ENCODE data around the gene WDR37.
A peak's percentile ranks its signal among the peaks of the same experiment; 100 is the strongest.

WDR37 gene

GRCh38 chr10:1056326-1057105 is at the start of gene WDR37 (continued):
- TF ChIP-seq MEIS1 (CRISPR knock-in tag; IDR thresholded peaks at IDR 0.05; ENCODE audit: borderline replicate concordance) (no peak), ZNF548 (tag by site-specific recombination; IDR thresholded peaks at IDR 0.05) (no peak), ZNF530 (tag by site-specific recombination; IDR thresholded peaks at IDR 0.05; ENCODE audit: low read depth) (no peak), HOXA7 (CRISPR knock-in tag; IDR thresholded peaks at IDR 0.05; ENCODE audit: borderline replicate concordance) (no peak), ZNF121 (tag by site-specific recombination; IDR thresholded peaks at IDR 0.05) (no peak), ZXDB (tag by site-specific recombination; IDR thresholded peaks at IDR 0.05) (peak; percentile 86), ZNF792 (tag by site-specific recombination; IDR thresholded peaks at IDR 0.05) (no peak), ZNF155 (tag by site-specific recombination; IDR thresholded peaks at IDR 0.05) (no peak), ZNF24 (tag by site-specific recombination; IDR thresholded peaks at IDR 0.05) (0 out of 2 replicates have a peak, but pooled peaks have one; percentile 40), ZNF211 (tag by site-specific recombination; IDR thresholded peaks at IDR 0.05; ENCODE audit: low read depth) (no peak), ZNF585B (tag by site-specific recombination; IDR thresholded peaks at IDR 0.05) (no peak), TCF7L2 (IDR thresholded peaks at IDR 0.05; ENCODE audit: borderline replicate concordance, low read depth, low read length) (no peak), ZNF114 (tag by site-specific recombination; IDR thresholded peaks at IDR 0.05) (no peak), EGR2 (tag by site-specific recombination; IDR thresholded peaks at IDR 0.05; ENCODE audit: low read depth) (peak; percentile 70; the same call in 1 of the 2 replicates), PRDM6 (tag by site-specific recombination; IDR thresholded peaks at IDR 0.05) (no peak), HOXC10 (CRISPR knock-in tag; IDR thresholded peaks at IDR 0.05) (peak; percentile 72; the same call in 1 of the 2 replicates), SALL2 (tag by site-specific recombination; IDR thresholded peaks at IDR 0.05; ENCODE audit: borderline replicate concordance) (no peak), ZNF596 (tag by site-specific recombination; IDR thresholded peaks at IDR 0.05) (0 out of 2 replicates have a peak, but pooled peaks have one; percentile 31), SP7 (tag by site-specific recombination; IDR thresholded peaks at IDR 0.05) (peak; percentile 60), ZNF768 (tag by site-specific recombination; IDR thresholded peaks at IDR 0.05) (no peak), ZNF2 (tag by site-specific recombination; IDR thresholded peaks at IDR 0.05) (peak; percentile 63; the same call in 1 of the 2 replicates), ZNF404 (tag by site-specific recombination; IDR thresholded peaks at IDR 0.05) (no peak), ZFP69B (tag by site-specific recombination; IDR thresholded peaks at IDR 0.05) (no peak), ZSCAN18 (tag by site-specific recombination; IDR thresholded peaks at IDR 0.05) (no peak), KLF1 (tag by site-specific recombination; IDR thresholded peaks at IDR 0.05) (peak; percentile 90), ZNF19 (tag by site-specific recombination; IDR thresholded peaks at IDR 0.05; ENCODE audit: low read depth) (no peak), ZSCAN16 (tag by site-specific recombination; IDR thresholded peaks at IDR 0.05) (no peak), ZSCAN4 (tag by site-specific recombination; IDR thresholded peaks at IDR 0.05) (no peak), ZNF521 (tag by site-specific recombination; IDR thresholded peaks at IDR 0.05) (no peak), ZNF830 (tag by site-specific recombination; IDR thresholded peaks at IDR 0.05; ENCODE audit: low read depth) (no peak), GFI1B (tag by site-specific recombination; IDR thresholded peaks at IDR 0.05) (no peak), ZNF626 (tag by site-specific recombination; IDR thresholded peaks at IDR 0.05) (no peak), ZNF600 (tag by site-specific recombination; IDR thresholded peaks at IDR 0.05) (peak; percentile 41; the same call in 1 of the 2 replicates), PRDM4 (tag by site-specific recombination; IDR thresholded peaks at IDR 0.05) (no peak), ZBTB48 (tag by site-specific recombination; IDR thresholded peaks at IDR 0.05) (no peak; the same call in 1 of the 2 replicates)

Measured in HEK293 (cell line).